ENCODE results near the gene ZNF672.

GRCh38 chr1:248857749-248858095, 19.7 kb downstream of the ZNF672 start:
- TF ChIP-seq CTCF (IDR thresholded peaks at IDR 0.05; ENCODE audit: poor library complexity) (no peak), EZH2 (IDR thresholded peaks at IDR 0.05; ENCODE audit: borderline replicate concordance) (no peak)
